OCI-LY1 (cell line): ENCODE results near the gene JUN.

Experiments
- H2AFZ ChIP-seq: fragments of 200-600 bp; sonication (generic), shearing (Covaris generic); 2 replicates; pipeline ENCODE4 v1.6.0; 2014; ENCODE audit warnings: antibody characterized with exemption, mild to moderate bottlenecking, low read length
- H3F3A ChIP-seq: fragments of 200-600 bp; sonication (generic), shearing (Covaris generic); 2 replicates; pipeline ENCODE4 v1.6.0; 2014; ENCODE audit warnings: mild to moderate bottlenecking, antibody characterized with exemption, low read length, moderate library complexity; ENCODE audit not compliant: insufficient read depth
- H3K27ac ChIP-seq: fragments of 200-600 bp; sonication (generic); 2 replicates; pipeline ENCODE4 v1.5.1; 2014; ENCODE audit warnings: low read length, mixed run types, mild to moderate bottlenecking, low read depth; ENCODE audit not compliant: poor library complexity, severe bottlenecking
- H3K27me3 ChIP-seq: fragments of 200-600 bp; sonication (generic); 2 replicates; pipeline ENCODE4 v1.6.0; 2014; ENCODE audit warnings: antibody characterized with exemption, mild to moderate bottlenecking, low read length, moderate library complexity; ENCODE audit not compliant: insufficient read depth
- H3K36me3 ChIP-seq: fragments of 200-600 bp; sonication (generic); 2 replicates; pipeline ENCODE4 v1.6.1; 2014; ENCODE audit warnings: mild to moderate bottlenecking, antibody characterized with exemption, low read length, moderate library complexity, mixed read lengths; ENCODE audit not compliant: insufficient read depth
- H3K4me1 ChIP-seq: fragments of 200-600 bp; sonication (generic); 2 replicates; pipeline ENCODE4 v1.5.1; 2014; ENCODE audit warnings: mild to moderate bottlenecking, low read length, moderate library complexity; ENCODE audit not compliant: insufficient read depth, severe bottlenecking
- H3K4me2 ChIP-seq: fragments of 200-600 bp; sonication (generic), shearing (Covaris generic); 2 replicates; pipeline ENCODE4 v1.6.1; 2014; ENCODE audit warnings: low read length
- H3K4me3 ChIP-seq: fragments of 200-600 bp; sonication (generic); 2 replicates; pipeline ENCODE4 v1.5.1; 2014; ENCODE audit warnings: low read length, low read depth, mild to moderate bottlenecking, mixed read lengths; ENCODE audit not compliant: poor library complexity, severe bottlenecking
- H3K79me2 ChIP-seq: fragments of 200-600 bp; shearing (Covaris generic); 2 replicates; pipeline ENCODE4 v1.6.1; 2016; ENCODE audit warnings: mixed run types, low read length, mixed read lengths; ENCODE audit not compliant: insufficient read depth
- H3K9ac ChIP-seq: fragments of 200-600 bp; sonication (generic), shearing (Covaris generic); 2 replicates; pipeline ENCODE4 v1.6.1; 2014; ENCODE audit warnings: mild to moderate bottlenecking, low read length, mixed read lengths
- H3K9me2 ChIP-seq: fragments of 200-600 bp; sonication (generic), shearing (Covaris generic); 2 replicates; pipeline ENCODE4 v1.6.1; 2014; ENCODE audit warnings: low read depth, mild to moderate bottlenecking, low read length, mixed read lengths
- H3K9me3 ChIP-seq: fragments of 200-600 bp; shearing (Covaris generic); 2 replicates; pipeline ENCODE4 v1.6.1; 2014; ENCODE audit warnings: low read length, mixed read lengths
- H4K20me1 ChIP-seq: fragments of 200-600 bp; sonication (generic), shearing (Covaris generic); 2 replicates; pipeline ENCODE4 v1.6.0; 2016; ENCODE audit warnings: mild to moderate bottlenecking, low read length; ENCODE audit not compliant: insufficient read depth
- CTCF ChIP-seq: fragments of 200-600 bp; sonication (generic), shearing (Covaris generic); IDR thresholded peaks from 2 replicates; pipeline ENCODE4 v1.5.1; 2017; ENCODE audit warnings: mild to moderate bottlenecking, antibody characterized with exemption, low read length, moderate library complexity, mixed read lengths
- EZH2 ChIP-seq: fragments of 200-600 bp; sonication (generic), shearing (Covaris generic); IDR thresholded peaks from 2 replicates; pipeline ENCODE4 v1.8.0; 2017; ENCODE audit warnings: borderline replicate concordance, mixed run types, mild to moderate bottlenecking, antibody characterized with exemption, low read length, moderate library complexity, mixed read lengths

JUN gene

GRCh38 chr1:58769809-58770320 is 14.0 kb downstream of the JUN start:
- H3K9ac ChIP-seq: no peak overlapping the region
- H3K27ac ChIP-seq: no peak overlapping the region
- H3K4me3 ChIP-seq: no peak overlapping the region
- no peaks in the 10 kb centered on the region for H3K79me2 ChIP-seq
- no peaks in the 10 kb centered on the region for H3K9me3 ChIP-seq
- no peaks in the 10 kb centered on the region for H3K27me3 ChIP-seq
- TF ChIP-seq CTCF (no peak), EZH2 (no peak)
- H3K4me1 ChIP-seq: peaks cover 4% of the 10 kb centered on the region
- no peaks in the 10 kb centered on the region for H3F3A ChIP-seq
- H2AFZ ChIP-seq: no peak overlapping the region
- H4K20me1 ChIP-seq: no peaks in the 10 kb centered on the region
- H3K4me2 ChIP-seq: no peak overlapping the region
- no peaks in the 10 kb centered on the region for H3K9me2 ChIP-seq
- H3K36me3 ChIP-seq: no peaks in the 10 kb centered on the region

- H3K4me2 ChIP-seq: no peak overlapping the region
- H3K4me3 ChIP-seq: no peak overlapping the region
- H3K4me1 ChIP-seq: peaks cover 4% of the 10 kb centered on the region
- no peaks in the 10 kb centered on the region for H3K9me2 ChIP-seq
- H4K20me1 ChIP-seq: no peaks in the 10 kb centered on the region
- no peak overlapping the region for H2AFZ ChIP-seq
- no peaks in the 10 kb centered on the region for H3K9me3 ChIP-seq
- no peak overlapping the region for H3K27ac ChIP-seq
- H3K79me2 ChIP-seq: no peaks in the 10 kb centered on the region
- no peaks in the 10 kb centered on the region for H3K27me3 ChIP-seq
- no peak overlapping the region for H3K9ac ChIP-seq
- peak; percentile 75 for TF ChIP-seq CTCF
- TF ChIP-seq EZH2: no peak
- no peaks in the 10 kb centered on the region for H3K36me3 ChIP-seq
- no peaks in the 10 kb centered on the region for H3F3A ChIP-seq
These were observed 14.7 kb downstream of the JUN start for GRCh38 chr1:58768971-58769808.

- H3K36me3 ChIP-seq: no peaks in the 10 kb centered on the region
- H3K79me2 ChIP-seq: no peaks in the 10 kb centered on the region
- no peak overlapping the region for H3K9ac ChIP-seq
- H3K9me3 ChIP-seq: no peaks in the 10 kb centered on the region
- no peak overlapping the region for H3K27ac ChIP-seq
- TF ChIP-seq CTCF (no peak), EZH2 (no peak)
- H2AFZ ChIP-seq: no peak overlapping the region
- H3K4me1 ChIP-seq: peaks cover 2% of the 10 kb centered on the region
- H4K20me1 ChIP-seq: no peaks in the 10 kb centered on the region
- no peak overlapping the region for H3K4me2 ChIP-seq
- no peaks in the 10 kb centered on the region for H3K9me2 ChIP-seq
- H3F3A ChIP-seq: no peaks in the 10 kb centered on the region
- H3K4me3 ChIP-seq: no peak overlapping the region
- H3K27me3 ChIP-seq: no peaks in the 10 kb centered on the region
These were observed 15.6 kb downstream of the JUN start for GRCh38 chr1:58768191-58768731.
